Fibroblast of lung (primary cell): ENCODE data around the gene CRACR2A.

ENCODE experiments used
- CTCF ChIP-seq, 2 donors: IDR thresholded peaks in 1 of 2; conservative IDR thresholded peaks in 1 of 2; 1 replicate in 1 of 2; 2 replicates in 1 of 2; pipeline ENCODE4 v1.5.1; 2011 to 2012; ENCODE audit warnings: low read length in 2 of 2, control low read depth in 1 of 2, inconsistent platforms in 1 of 2, low read depth in 1 of 2, mild to moderate bottlenecking in 1 of 2
- EZH2 ChIP-seq: IDR thresholded peaks from 2 replicates; pipeline ENCODE4 v1.5.1; 2012; ENCODE audit warnings: low read length, control low read depth, mild to moderate bottlenecking; ENCODE audit errors: missing control alignments

GRCh38 chr12:3624273-3624672 is 128.6 kb downstream of the CRACR2A start:
- TF ChIP-seq EZH2 (no peak), CTCF (conservative IDR thresholded peaks at IDR 0.05 in 1 of 2, IDR thresholded peaks at IDR 0.05 in 1 of 2; ENCODE audit: low read depth in 1 of 2, low read length in 2 of 2) (no peak)
